ENCODE results near the gene ABHD17C.

The ABHD17C gene

GRCh38 chr15:80689716-80690115 is 5.4 kb upstream of the ABHD17C start:
- no peak for DNase-seq (ENCODE audit: low read depth in 2 of 2)

DNA sequence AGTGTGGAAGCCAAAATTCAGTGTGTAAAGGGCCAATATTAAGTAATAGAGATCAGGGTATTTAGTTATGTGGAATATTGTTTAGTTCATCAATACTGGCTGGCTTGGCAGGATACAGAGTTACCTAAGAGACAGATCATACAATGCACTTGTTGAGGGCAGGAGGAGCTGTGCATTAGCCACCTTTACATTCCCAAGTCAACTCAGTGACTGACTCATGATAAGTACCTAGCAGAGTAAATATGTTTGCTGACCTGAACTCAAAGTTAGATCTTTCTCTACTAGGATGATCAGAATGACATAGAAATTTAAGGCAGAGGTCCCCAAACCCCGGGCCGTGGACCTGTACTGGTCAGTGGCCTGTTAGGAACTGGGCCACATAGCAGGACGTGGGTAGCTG is 3.5 kb upstream of the ABHD17C start:
- DNase-seq (ENCODE audit: low read depth in 2 of 2) = no peak

GRCh38 chr15:80693682-80694610 is 1.2 kb upstream of the ABHD17C start:
- no peak for DNase-seq (ENCODE audit: low read depth in 2 of 2)

- no peak for DNase-seq (ENCODE audit: low read depth in 2 of 2)
These were observed 455 bp upstream of the ABHD17C start for GRCh38 chr15:80694611-80695098.

DNA sequence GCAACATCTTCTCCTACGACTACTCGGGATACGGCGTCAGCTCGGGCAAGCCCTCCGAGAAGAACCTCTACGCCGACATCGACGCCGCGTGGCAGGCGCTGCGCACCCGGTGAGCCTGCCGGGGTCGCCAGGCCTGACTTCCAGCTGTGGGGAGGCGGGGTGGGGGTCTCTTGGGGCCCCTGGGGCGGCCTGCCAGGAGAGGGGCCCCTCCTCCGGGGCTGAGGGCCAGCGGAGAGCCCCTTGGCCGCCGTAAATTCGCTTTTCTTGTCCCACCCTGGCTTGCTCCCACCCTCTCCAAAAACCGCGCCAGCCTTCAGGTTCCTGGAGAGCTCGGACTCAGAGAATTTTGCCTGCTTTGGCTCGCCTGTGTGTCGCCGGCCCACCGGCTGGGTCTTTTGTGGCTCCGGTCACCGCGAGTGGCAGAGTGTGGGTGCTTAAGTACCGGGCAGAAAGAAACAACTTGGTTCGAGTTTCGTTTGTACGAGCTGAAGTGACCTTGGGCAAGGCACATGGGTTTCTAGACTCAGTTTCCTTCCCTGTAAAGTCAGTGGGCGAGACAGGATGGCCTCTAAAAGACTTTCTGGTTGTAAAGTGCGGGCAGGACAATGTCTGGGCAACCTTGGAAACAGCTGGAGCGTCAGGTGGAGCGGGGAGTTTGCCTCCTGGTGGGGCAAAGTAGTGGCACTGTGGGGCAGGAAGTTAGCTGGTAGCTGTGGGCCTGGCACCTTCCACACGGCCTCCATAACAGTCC is 976 bp downstream of the ABHD17C start:
- DNase-seq (ENCODE audit: low read depth in 2 of 2) = no peak

DNA sequence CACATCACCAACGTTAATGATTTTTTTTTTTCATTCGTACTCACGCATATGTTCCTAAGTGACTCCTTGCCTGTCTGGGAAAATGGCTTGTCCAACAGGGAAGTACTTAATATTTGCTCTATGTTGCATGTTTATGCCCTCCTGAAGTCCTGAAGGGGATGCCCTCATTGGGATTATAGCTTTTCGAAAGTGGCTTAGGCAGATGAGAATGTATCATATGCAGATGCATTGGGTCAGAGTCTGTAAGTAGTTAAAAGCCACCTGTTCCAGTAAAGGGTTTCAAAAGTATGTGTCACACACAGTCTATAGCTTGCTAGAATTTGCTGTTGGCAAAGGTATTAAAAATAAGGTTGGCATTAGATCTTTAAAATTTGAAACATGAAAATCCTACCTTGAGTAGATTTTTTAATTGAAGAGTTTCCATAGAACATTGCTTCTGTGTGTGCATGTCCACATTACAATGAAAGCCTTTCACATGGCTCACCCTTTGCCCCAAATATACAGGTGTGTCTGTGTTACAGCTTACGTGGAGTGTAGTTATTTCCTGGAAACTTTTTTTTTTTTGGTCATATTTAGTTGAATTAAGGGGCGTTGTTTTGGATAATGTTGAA is 2.1 kb downstream of the ABHD17C start:
- DNase-seq (ENCODE audit: low read depth in 2 of 2) = no peak

DNA sequence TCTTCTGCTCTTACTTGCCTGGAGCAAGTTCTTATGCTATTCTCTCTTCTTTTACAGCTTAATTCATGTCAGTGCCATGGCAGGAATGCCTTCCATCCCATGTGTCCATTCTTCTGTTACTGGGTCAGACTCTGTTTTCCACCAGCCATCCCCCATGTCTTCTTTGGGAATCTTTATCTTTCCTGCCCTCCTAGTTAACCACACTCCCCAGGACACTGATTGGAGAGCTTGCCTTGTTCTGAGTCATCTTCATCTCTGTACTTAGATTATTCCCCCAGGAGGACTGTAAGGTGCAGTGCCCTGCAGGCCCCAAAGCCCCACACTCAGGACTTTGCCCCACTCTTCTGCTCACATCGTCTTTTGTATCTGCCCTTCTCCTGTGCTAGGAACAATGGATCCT is 3.6 kb downstream of the ABHD17C start:
- DNase-seq (ENCODE audit: low read depth in 2 of 2) = no peak

GRCh38 chr15:80699981-80700380 is 4.9 kb downstream of the ABHD17C start:
- DNase-seq (ENCODE audit: low read depth in 2 of 2) = no peak

DNA sequence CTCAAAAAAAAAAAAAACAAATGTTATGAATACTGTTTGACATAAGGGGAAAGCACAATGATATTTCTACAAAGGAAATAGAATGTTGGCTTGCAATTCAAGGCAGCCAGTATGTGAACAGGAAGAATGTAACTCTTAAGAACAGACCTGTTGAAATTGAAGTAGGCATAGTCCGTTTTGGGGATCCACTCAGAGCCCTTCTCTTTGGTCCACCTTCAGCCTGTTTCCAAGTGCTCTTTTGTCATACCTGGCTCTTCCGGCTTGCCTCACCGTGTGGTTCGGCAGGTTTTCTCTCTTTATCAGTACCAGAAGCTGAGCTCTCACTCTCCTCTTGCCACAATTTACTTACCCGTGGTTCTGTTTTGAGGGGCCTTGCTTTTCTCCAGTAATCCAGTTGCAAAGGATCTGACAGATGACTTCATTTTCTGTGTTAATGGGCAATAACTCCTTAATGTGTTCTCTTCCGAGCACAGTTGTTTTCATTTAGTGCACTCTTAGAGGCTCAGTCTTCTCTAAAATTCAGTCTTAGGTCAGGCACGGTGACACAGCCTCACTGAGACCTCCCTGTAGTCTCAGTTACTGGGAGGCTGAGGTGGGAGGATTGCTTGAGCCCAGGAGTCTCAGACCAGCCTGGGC is 6.7 kb downstream of the ABHD17C start:
- no peak for DNase-seq (ENCODE audit: low read depth in 2 of 2)

DNA sequence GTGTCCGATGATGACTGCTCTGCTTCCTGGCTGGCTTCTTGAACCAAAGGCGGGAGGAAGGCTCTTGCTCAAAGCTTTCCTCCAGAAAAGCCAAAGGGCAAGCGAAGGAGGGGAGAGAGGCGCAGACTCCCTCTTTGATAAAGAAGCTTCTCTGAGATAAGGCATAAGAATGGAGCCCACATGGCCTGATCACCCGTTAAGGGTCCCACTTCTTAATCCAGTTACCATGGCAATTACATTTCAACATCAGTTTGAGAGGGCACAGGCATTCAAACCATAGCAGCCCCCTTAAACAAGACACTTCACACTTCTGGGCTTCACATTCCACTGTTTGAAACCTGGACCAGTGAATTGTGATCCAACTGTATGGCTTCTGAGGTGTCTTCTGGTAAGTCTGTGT is 8.0 kb downstream of the ABHD17C start:
- DNase-seq (ENCODE audit: low read depth in 2 of 2) = no peak

- DNase-seq (ENCODE audit: low read depth in 2 of 2) = no peak
These were observed 8.9 kb downstream of the ABHD17C start for GRCh38 chr15:80703965-80704364.

DNA sequence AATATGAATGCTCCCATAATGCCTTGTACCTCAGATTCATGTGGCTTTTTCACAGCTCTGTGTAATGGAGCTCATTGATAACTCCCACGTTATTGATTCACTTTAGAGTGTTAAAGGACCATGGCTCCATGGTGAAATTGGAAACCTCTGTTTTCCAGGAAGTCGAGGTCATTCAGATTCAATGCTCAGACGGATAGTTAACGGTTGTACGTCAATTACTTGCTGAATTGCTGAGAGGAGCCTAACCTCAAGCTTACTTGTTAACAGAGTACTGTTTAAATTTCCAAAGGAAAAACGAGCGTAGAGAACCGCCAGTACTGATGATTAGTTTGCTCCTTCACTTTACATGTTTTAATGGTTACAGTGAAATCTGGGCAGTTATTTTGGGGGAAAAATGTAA is 11.1 kb downstream of the ABHD17C start:
- no peak for DNase-seq (ENCODE audit: low read depth in 2 of 2)

DNA sequence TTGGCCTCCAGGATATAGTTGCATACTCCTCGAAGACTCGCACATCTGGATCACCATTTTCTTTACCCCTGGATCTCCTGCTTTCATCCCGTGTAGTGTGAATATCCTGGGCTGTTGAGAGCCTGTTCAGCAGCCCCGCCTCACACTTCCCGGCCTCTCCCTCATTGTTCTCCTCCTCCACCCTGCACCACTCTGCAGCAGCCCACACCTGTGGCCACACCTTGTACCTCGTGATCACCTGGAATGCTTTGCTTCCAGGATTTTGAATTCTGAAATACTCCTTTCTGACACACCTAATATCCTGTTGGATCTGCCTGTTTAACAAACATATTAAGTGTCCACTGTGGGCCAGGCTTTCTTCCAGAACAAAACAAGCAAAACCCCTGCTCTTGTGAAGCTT is 14.4 kb downstream of the ABHD17C start:
- no peak for DNase-seq (ENCODE audit: low read depth in 2 of 2)

GRCh38 chr15:80710635-80711554 is 15.8 kb downstream of the ABHD17C start:
- DNase-seq (ENCODE audit: low read depth in 2 of 2) = no peak

DNA sequence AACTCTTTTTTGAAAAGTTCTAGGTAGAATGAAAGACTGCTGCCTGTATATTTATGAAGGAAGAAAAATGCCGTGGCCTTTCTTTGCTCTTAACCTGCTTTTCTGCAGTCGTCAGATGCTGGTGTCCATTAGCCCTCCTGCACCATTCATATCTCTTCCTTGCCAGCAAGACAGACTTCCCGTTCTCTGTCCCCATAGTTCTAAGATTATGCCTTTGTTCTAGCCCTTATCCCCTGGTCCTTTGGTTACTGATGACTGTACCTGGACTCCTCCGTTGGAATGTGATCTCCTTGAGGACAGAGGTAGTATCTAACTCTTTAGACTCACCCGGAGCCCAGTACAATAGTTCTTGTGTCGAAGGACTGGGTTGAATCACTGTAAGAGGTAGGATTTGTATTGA is 16.8 kb downstream of the ABHD17C start:
- no peak for DNase-seq (ENCODE audit: low read depth in 2 of 2)

DNA sequence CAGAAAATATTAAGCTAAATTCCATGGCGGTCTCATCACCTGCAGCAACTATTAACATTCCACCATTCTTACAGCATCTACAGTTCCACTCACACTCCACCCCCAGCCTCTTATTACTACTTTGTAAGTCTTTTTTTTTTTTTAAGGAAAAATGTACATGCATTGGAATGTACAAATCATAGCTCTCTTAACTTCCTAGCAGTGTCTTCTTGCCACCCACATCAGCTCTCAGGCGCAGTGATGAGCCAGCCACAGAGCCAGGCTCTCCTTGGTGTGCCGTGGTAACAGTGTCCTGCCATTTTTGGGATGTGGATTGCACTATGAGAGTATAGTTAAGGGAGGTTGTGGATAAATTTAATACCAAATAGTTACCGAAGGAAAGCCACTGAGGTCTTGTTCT is 17.8 kb downstream of the ABHD17C start:
- DNase-seq (ENCODE audit: low read depth in 2 of 2) = no peak

GRCh38 chr15:80721476-80721875 is 26.4 kb downstream of the ABHD17C start:
- DNase-seq (ENCODE audit: low read depth in 2 of 2) = no peak

DNA sequence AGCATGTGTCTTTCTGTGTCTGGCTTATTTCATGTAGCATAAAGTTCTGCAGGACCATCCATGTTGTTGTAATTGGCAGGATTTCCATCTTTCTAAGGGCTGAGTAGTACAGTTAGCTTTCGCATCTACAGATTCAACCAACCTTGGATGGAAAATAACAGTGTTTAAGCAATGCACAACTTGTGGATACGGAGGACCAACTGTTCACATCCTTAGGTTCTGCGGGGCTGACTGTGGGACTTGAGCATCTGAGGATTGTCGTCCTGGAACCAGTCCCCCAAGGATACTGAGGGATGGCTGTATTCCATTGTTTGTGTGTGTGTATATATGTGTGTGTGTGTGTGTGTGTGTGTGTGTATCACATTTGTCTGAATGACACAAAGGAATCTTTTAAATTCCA is 27.7 kb downstream of the ABHD17C start:
- DNase-seq (ENCODE audit: low read depth in 2 of 2) = no peak

GRCh38 chr15:80727196-80727595 is 32.1 kb downstream of the ABHD17C start:
- no peak for DNase-seq (ENCODE audit: low read depth in 2 of 2)

- DNase-seq (ENCODE audit: low read depth in 2 of 2) = no peak
These were observed 32.5 kb downstream of the ABHD17C start for GRCh38 chr15:80727596-80727995.

DNA sequence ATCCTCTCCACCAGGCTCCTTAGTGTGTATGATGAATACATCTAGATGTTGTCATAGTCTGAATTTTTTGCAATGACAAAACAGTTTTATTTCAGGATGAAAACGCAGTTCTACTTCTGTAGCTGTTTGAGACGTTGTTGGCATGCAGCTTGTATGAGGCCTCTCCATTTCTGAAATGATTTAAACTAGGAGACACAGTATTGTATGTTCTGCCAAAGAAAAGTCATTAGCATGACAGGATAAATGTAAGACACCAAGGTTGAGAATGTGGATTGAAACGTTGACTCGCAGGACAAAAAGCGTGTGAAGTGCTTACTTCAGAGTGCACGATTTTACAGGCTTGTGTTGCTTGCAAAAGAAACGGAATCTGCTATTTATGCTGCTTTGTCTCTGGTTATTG is 35.3 kb downstream of the ABHD17C start:
- no peak for DNase-seq (ENCODE audit: low read depth in 2 of 2)

Measured in fibroblast of skin of left biceps (primary cell).